Neutrophil (primary cell): ENCODE data around the gene CCDC191.

Source experiments
- H3K27ac ChIP-seq: fragments of 200-600 bp; sonication (generic); 2 replicates; pipeline ENCODE4 v1.5.1; 2016; ENCODE audit warnings: mild to moderate bottlenecking, moderate library complexity
- H3K27me3 ChIP-seq: fragments of 200-600 bp; sonication (generic); 2 replicates; pipeline ENCODE4 v1.6.0; 2016; ENCODE audit warnings: mild to moderate bottlenecking
- H3K36me3 ChIP-seq: fragments of 200-600 bp; sonication (generic); 2 replicates; pipeline ENCODE4 v1.5.1; 2017
- H3K4me1 ChIP-seq, 2 experiments: fragments of 200-600 bp in 1 of 2; sonication (generic) in 1 of 2; 1 replicate in 1 of 2; 2 replicates in 1 of 2; pipeline versions ENCODE4 v1.5.1 to v1.6.1; 2013 to 2016; ENCODE audit warnings: low read depth in 1 of 2, low read length in 1 of 2, mild to moderate bottlenecking in 1 of 2, moderate library complexity in 1 of 2; ENCODE audit not compliant: control insufficient read depth in 1 of 2, insufficient read depth in 1 of 2
- H3K4me3 ChIP-seq, 2 experiments: fragments of 200-600 bp in 1 of 2; sonication (generic) in 1 of 2; 1 replicate in 1 of 2; 2 replicates in 1 of 2; pipeline ENCODE4 v1.5.1; 2013 to 2016; ENCODE audit warnings: low read depth in 1 of 2, low read length in 1 of 2, mild to moderate bottlenecking in 1 of 2, moderate library complexity in 1 of 2
- H3K9me3 ChIP-seq: fragments of 200-600 bp; sonication (generic); 2 replicates; pipeline ENCODE4 v1.5.1; 2016
- CTCF ChIP-seq: fragments of 200-600 bp; sonication (generic); IDR thresholded peaks from 2 replicates; pipeline ENCODE4 v1.5.1; 2016; ENCODE audit warnings: antibody characterized with exemption

The CCDC191 gene

DNA sequence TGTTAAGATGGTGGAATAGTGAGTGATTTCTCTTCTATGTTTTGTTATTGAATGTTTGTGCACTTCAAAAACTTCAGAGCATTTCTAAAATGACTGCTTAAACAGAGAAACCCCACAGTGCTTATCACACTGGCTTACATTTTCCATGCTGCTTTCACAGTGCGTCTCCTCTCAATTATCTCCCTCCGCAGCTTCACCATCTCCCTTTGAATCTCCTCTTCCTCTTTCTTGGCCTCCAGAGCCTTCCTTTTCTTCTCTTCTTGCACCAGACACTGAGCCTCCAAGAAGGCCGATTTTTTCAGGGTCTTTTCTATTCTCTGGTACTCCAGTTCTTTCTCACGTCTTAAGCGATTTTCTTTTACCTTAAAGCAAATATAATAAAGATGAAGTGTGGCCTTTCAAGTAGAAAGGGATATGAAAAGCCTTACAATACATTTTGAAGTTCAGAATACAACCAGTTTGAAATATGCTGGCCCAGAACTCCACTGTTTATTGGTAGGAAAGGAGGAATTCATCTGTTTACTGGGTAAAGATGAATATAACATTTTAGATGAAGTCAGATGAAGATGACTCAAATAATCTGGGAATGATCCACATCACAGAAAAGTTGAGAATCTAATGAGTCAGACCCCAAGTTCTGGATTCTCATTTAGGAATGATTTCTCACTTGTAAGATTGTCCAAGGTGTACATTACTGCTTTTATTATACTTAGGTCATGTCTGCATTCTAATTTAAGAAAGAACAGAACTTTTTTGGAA lies 21.4 kb downstream of the CCDC191 start:
- Histone ChIP-seq H3K4me1 (no peaks in the 10 kb centered on the region), H3K36me3 (no peaks in the 10 kb centered on the region), H3K9me3 (no peaks in the 10 kb centered on the region), H3K4me3 (no peak overlapping the region), H3K27ac (no peak overlapping the region), H3K27me3 (no peaks in the 10 kb centered on the region)
- no peak for TF ChIP-seq CTCF

DNA sequence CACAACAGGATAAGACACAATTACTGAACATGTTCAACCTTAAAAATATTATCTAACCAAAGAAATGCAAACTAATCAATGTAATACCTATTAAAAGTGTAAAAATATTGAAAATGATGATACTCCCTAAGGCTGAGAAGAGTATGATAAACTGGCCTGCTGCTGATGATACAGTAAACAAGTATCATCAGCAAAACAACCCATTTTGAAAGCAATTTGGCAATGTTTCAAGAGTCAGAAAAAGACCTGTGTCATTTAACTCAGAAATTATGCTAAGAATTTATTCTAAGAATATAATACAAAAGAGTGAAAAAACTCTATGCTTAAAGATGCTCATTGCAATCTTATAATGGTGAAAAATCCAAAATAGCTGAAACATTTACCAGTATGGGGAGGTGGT lies 22.1 kb downstream of the CCDC191 start:
- Histone ChIP-seq H3K4me1 (no peaks in the 10 kb centered on the region), H3K4me3 (no peak overlapping the region), H3K27me3 (no peaks in the 10 kb centered on the region), H3K36me3 (no peaks in the 10 kb centered on the region), H3K9me3 (no peaks in the 10 kb centered on the region), H3K27ac (no peak overlapping the region)
- no peak for TF ChIP-seq CTCF

DNA sequence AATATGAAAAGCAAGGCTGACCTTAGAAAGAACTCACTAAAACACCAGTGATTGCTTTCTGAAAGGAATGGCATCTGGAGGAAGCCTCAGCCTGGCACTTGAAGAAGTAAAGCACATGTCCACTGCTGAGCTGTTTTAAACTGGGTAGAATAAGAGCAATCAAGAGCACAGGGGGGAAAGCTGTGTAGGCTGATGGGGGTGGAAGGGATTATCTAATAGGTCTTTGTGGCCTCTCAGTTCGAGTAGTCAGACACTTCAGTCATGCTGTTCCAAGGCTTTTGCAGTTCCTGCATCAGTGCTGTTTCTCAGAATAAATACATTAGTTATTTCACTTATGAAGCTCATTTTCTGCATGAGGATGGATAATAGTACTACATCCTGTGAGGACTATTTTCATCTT lies 22.6 kb downstream of the CCDC191 start:
- no peak for TF ChIP-seq CTCF
- no peaks in the 10 kb centered on the region for H3K36me3 ChIP-seq
- H3K4me1 ChIP-seq: no peaks in the 10 kb centered on the region
- H3K4me3 ChIP-seq: no peak overlapping the region
- H3K27me3 ChIP-seq: no peaks in the 10 kb centered on the region
- no peak overlapping the region for H3K27ac ChIP-seq
- no peaks in the 10 kb centered on the region for H3K9me3 ChIP-seq

DNA sequence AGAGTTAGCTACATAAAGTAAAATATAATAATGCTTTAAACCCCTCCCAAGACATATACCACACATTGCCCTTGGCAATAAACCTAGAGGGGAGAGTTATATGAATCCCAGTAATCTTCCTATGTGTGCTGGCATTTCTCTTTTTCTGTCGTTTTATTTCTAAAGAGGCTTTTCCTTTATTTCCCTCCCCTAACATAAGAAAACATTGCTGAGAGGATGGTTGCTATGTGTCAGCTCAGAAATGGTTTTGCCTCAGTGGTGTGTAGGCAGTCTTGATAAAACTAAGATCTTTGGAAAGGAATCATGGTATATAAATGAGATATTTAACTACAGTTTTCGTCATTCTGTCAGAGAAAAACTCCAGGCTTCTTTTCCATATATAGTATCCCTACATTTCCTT lies 30.0 kb downstream of the CCDC191 start:
- no peaks in the 10 kb centered on the region for H3K36me3 ChIP-seq
- no peak overlapping the region for H3K4me3 ChIP-seq
- no peak overlapping the region for H3K27ac ChIP-seq
- TF ChIP-seq CTCF: no peak
- no peaks in the 10 kb centered on the region for H3K4me1 ChIP-seq
- H3K9me3 ChIP-seq: no peaks in the 10 kb centered on the region
- no peaks in the 10 kb centered on the region for H3K27me3 ChIP-seq

- Histone ChIP-seq H3K27ac (no peak overlapping the region), H3K36me3 (no peaks in the 10 kb centered on the region), H3K27me3 (no peaks in the 10 kb centered on the region), H3K9me3 (no peaks in the 10 kb centered on the region), H3K4me1 (no peaks in the 10 kb centered on the region), H3K4me3 (no peak overlapping the region)
- TF ChIP-seq CTCF: no peak
These were observed 30.9 kb downstream of the CCDC191 start for GRCh38 chr3:114025451-114025850.
